HCT116 (cell line): ENCODE results near the gene HDAC11. TPM values are rescaled to one million over a fixed set of nuclear protein-coding genes. Genes with fewer than 3 reads are reported as not detected.
A peak's percentile ranks its signal among the peaks of the same experiment; 100 is the strongest.

Experiments
- ATAC-seq: fragments of 200-7000 bp; cut with Tn5 transposase; 2 replicates; pipeline ENCODE4 v1.9.1; 2020; ENCODE audit warnings: mild to moderate bottlenecking, moderate library complexity
- BruUV-seq: library from RNA; stranded (reverse); fragments of 400-500 nt; replicated peaks from 2 replicates; lab custom pipeline; 2021; lab: Mats Ljungman, UMichigan
- CTCF ChIA-PET: fragments of 300-600 bp; sonication (Branson Sonifier 250); formaldehyde crosslinking; loops from one replicate; lab custom pipeline; 2021; ENCODE audit warnings: antibody characterized with exemption; lab: Charles Lee
- POLR2A ChIA-PET: fragments of 300-600, 350-600 bp; sonication (Branson Sonifier 250); formaldehyde crosslinking; loops from one replicate; lab custom pipeline; 2021; ENCODE audit warnings: antibody characterized with exemption; lab: Charles Lee
- RAD21 ChIA-PET, 2 experiments: fragments of 300-600 bp; sonication (Branson Sonifier 250); formaldehyde crosslinking; loops; one replicate each; lab custom pipeline; 2023; ENCODE audit warnings: low total read pairs in 2 of 2; ENCODE audit not compliant: uncharacterized antibody in 2 of 2, unreplicated experiment in 2 of 2, low non-redundant PET in 1 of 2; lab: Charles Lee
- DNase-seq: peaks from one replicate; pipeline ENCODE4 v3.0.0-alpha.2; 2010; ENCODE audit warnings: low read depth, low spot score
- H2AFZ ChIP-seq: fragments of 200-600 bp; shearing (Covaris generic), sonication (generic); 2 replicates; pipeline ENCODE4 v1.6.1; 2017; ENCODE audit warnings: low read depth, mixed run types, mixed read lengths, antibody characterized with exemption, low read length; ENCODE audit not compliant: poor library complexity, severe bottlenecking
- H3K27ac ChIP-seq: 2 replicates; pipeline ENCODE4 v1.5.1; 2012; ENCODE audit warnings: low read depth, low read length
- H3K27me3 ChIP-seq: fragments of 200-600 bp; sonication (generic); 2 replicates; pipeline ENCODE4 v1.6.1; 2016; ENCODE audit warnings: mixed run types, low read length, mixed read lengths; ENCODE audit not compliant: insufficient read depth
- H3K36me3 ChIP-seq, 2 experiments: fragments of 200-500 bp in 1 of 2; fragments of 200-600 bp in 1 of 2; sonication (Bioruptor generic) in 1 of 2; sonication (generic) in 1 of 2; 2 replicates each; pipeline versions ENCODE4 v1.5.1 to v1.6.1; 2014 to 2016; ENCODE audit warnings: low read length in 2 of 2, inconsistent platforms in 1 of 2, mixed read lengths in 1 of 2, mixed run types in 1 of 2; ENCODE audit not compliant: insufficient read depth in 2 of 2, control insufficient read depth in 1 of 2
- H3K4me1 ChIP-seq, 2 experiments: fragments of 200-600 bp in 1 of 2; sonication (generic) in 1 of 2; 2 replicates each; pipeline versions ENCODE4 v1.5.1 to v1.6.1; 2012 to 2017; ENCODE audit warnings: low read length in 2 of 2, inconsistent platforms in 1 of 2, mild to moderate bottlenecking in 1 of 2, mixed read lengths in 1 of 2, mixed run types in 1 of 2, moderate library complexity in 1 of 2; ENCODE audit not compliant: insufficient read depth in 2 of 2, control insufficient read depth in 1 of 2
- H3K4me2 ChIP-seq: fragments of 200-600 bp; sonication (generic); 2 replicates; pipeline ENCODE4 v1.6.1; 2017; ENCODE audit warnings: mixed run types, low read length, mixed read lengths
- H3K4me3 ChIP-seq, 2 experiments: fragments of 200-600 bp in 1 of 2; sonication (generic) in 1 of 2; replicated peaks in 1 of 2; 2 replicates each; pipeline ENCODE4 v1.5.1; 2011 to 2016; ENCODE audit warnings: low read length in 2 of 2, control low read depth in 1 of 2, low read depth in 1 of 2, mild to moderate bottlenecking in 1 of 2, mixed read lengths in 1 of 2, mixed run types in 1 of 2
- H3K79me2 ChIP-seq: fragments of 200-600 bp; sonication (generic); 2 replicates; pipeline ENCODE4 v1.6.1; 2017; ENCODE audit warnings: mild to moderate bottlenecking, mixed run types, low read length, moderate library complexity, mixed read lengths; ENCODE audit not compliant: insufficient read depth
- H3K9ac ChIP-seq: fragments of 200-600 bp; sonication (generic); 2 replicates; pipeline ENCODE4 v1.6.1; 2016; ENCODE audit warnings: low read length, mixed read lengths
- H3K9me2 ChIP-seq: fragments of 200-600 bp; sonication (generic), shearing (Covaris generic); 2 replicates; pipeline ENCODE4 v1.6.1; 2017; ENCODE audit warnings: mixed run types, mild to moderate bottlenecking, moderate library complexity; ENCODE audit not compliant: insufficient read depth
- H3K9me3 ChIP-seq, 2 experiments: fragments of 200-500 bp in 1 of 2; fragments of 200-600 bp in 1 of 2; sonication (Bioruptor generic) in 1 of 2; sonication (generic) in 1 of 2; 2 replicates each; pipeline ENCODE4 v1.6.1; 2014 to 2017; ENCODE audit warnings: low read length in 2 of 2, mixed read lengths in 2 of 2, inconsistent platforms in 1 of 2, low read depth in 1 of 2, mild to moderate bottlenecking in 1 of 2, mixed run types in 1 of 2, moderate library complexity in 1 of 2; ENCODE audit not compliant: control insufficient read depth in 1 of 2, insufficient read depth in 1 of 2
- H4K20me1 ChIP-seq: fragments of 200-600 bp; sonication (generic), shearing (Covaris generic); 2 replicates; pipeline ENCODE4 v1.6.1; 2017; ENCODE audit warnings: mixed run types, mild to moderate bottlenecking, moderate library complexity; ENCODE audit not compliant: insufficient read depth
- ATF3 ChIP-seq: IDR thresholded peaks from 2 replicates; pipeline ENCODE4 v1.6.1; 2012
- CBX3 ChIP-seq: IDR thresholded peaks from 2 replicates; pipeline ENCODE4 v1.6.1; 2012; ENCODE audit warnings: low read depth
- CTCF ChIP-seq, 3 experiments: fragments of 200-600 bp in 1 of 3; sonication (generic) in 1 of 3; IDR thresholded peaks in 2 of 3; conservative IDR thresholded peaks in 1 of 3; 2 replicates each; pipeline ENCODE4 v1.5.1; 2012 to 2017; ENCODE audit warnings: low read depth in 2 of 3, low read length in 2 of 3, antibody characterized with exemption in 1 of 3, borderline replicate concordance in 1 of 3, control low read depth in 1 of 3, mild to moderate bottlenecking in 1 of 3, mixed read lengths in 1 of 3, mixed run types in 1 of 3, moderate library complexity in 1 of 3; ENCODE audit not compliant: insufficient read depth in 1 of 3
- JUND ChIP-seq: IDR thresholded peaks from 2 replicates; pipeline ENCODE4 v1.6.1; 2012
- RAD21 ChIP-seq: IDR thresholded peaks from 2 replicates; pipeline ENCODE4 v1.6.1; 2012; ENCODE audit warnings: low read depth, mild to moderate bottlenecking
- SP1 ChIP-seq: IDR thresholded peaks from 2 replicates; pipeline ENCODE4 v1.6.1; 2012; ENCODE audit warnings: low read depth
- TCF7L2 ChIP-seq: IDR thresholded peaks from 2 replicates; pipeline ENCODE4 v1.7.0; 2011; ENCODE audit warnings: borderline replicate concordance, inconsistent platforms; ENCODE audit not compliant: insufficient read depth, insufficient read length; ENCODE audit errors: extremely low read depth
- YY1 ChIP-seq: IDR thresholded peaks from 2 replicates; pipeline ENCODE4 v1.6.1; 2011; ENCODE audit warnings: low read length, low read depth, moderate library complexity, mild to moderate bottlenecking; ENCODE audit not compliant: insufficient replicate concordance; ENCODE audit errors: extremely low read depth
- ZBTB33 ChIP-seq: IDR thresholded peaks from 2 replicates; pipeline ENCODE4 v1.6.1; 2011; ENCODE audit warnings: mild to moderate bottlenecking, low read length, moderate library complexity; ENCODE audit not compliant: insufficient replicate concordance; ENCODE audit errors: extremely low read depth
- ZFX ChIP-seq: fragments of 450-650 bp; IDR thresholded peaks from 2 replicates; pipeline ENCODE4 v1.6.1; 2017
- intact Hi-C: fragments of 100-400 bp; cut with micrococcal nuclease; formaldehyde crosslinking; loops from 2 replicates; pipeline ENCODE4 v1.10.0; 2022
- total RNA-seq: library from RNA; stranded (reverse); gene quantifications from one replicate; pipeline ENCODE4 v1.2.1, GENCODE V29; 2021; ENCODE audit not compliant: unreplicated experiment

Gene HDAC11
- total RNA-seq, 1 experiment from 2014 or later, result 16.1 TPM

- DNase-seq (peak; percentile 31), ATAC-seq (peak; percentile 64)
- Histone ChIP-seq H3K27ac (peak overlapping the region; percentile 19; the same call in 1 of the 2 replicates), H4K20me1 (no peaks in the 10 kb centered on the region), H3K79me2 (no peaks in the 10 kb centered on the region), H3K4me2 (peak overlapping the region; percentile 76), H2AFZ (peak overlapping the region; percentile 95), H3K4me3 (peak overlapping the region in 1 of 2 experiments; percentile 42; a peak in 1 of 4 replicates), H3K36me3 (no peaks in the 10 kb centered on the region), H3K4me1 (peaks cover 3 to 21% of the 10 kb centered on the region in 2 experiments; a peak in 2 of 4 replicates), H3K27me3 (no peaks in the 10 kb centered on the region), H3K9ac (0 out of 2 replicates have a peak overlapping the region, but pooled peaks have one; percentile 14), H3K9me3 (no peaks in the 10 kb centered on the region), H3K9me2 (no peaks in the 10 kb centered on the region)
- TF ChIP-seq CTCF (IDR thresholded peaks at IDR 0.05 in 2 of 3, conservative IDR thresholded peaks at IDR 0.05 in 1 of 3; ENCODE audit: borderline replicate concordance in 1 of 3, insufficient read depth in 1 of 3, low read depth in 2 of 3, low read length in 2 of 3), result peak; percentile 55 to 80 (median 69); a peak in 5 of 6 replicates
- TF ChIP-seq RAD21, result peak; percentile 87
- TF ChIP-seq TCF7L2, result no peak
- POLR2A ChIA-PET, result no interaction called here
- intact Hi-C loops, result loop anchor here (1.0 to 5.0 kb wide), 2 partner anchors 150 to 360 kb away; no protein-coding TSS in a partner anchor
- CTCF ChIA-PET, result interaction anchor here (0.7 to 4.1 kb wide), 12 partner anchors 10 to 453 kb away, joined by 3 to 34 read pairs (median 4); partner anchors contain the start of gene HDAC11
- BruUV-seq, result no TSS peak
- RAD21 ChIA-PET, result interaction anchor here (0.6 to 2.6 kb wide), 7 partner anchors 9 to 361 kb away, joined by 3 to 10 read pairs (median 5); partner anchors contain the start of gene HDAC11 (in 1 of the 2)
Observed at GRCh38 chr3:13452490-13453335, 27.4 kb upstream of the HDAC11 start.

- H3K4me1 ChIP-seq, result peaks cover 3 to 21% of the 10 kb centered on the region in 2 experiments; a peak in 2 of 4 replicates
- POLR2A ChIA-PET, result no interaction called here
- H2AFZ ChIP-seq, result no peak overlapping the region
- H3K27ac ChIP-seq, result no peak overlapping the region
- no peak overlapping the region for H3K4me3 ChIP-seq
- DNase-seq (no peak), ATAC-seq (no peak)
- H3K9me3 ChIP-seq, result no peaks in the 10 kb centered on the region
- H3K27me3 ChIP-seq, result no peaks in the 10 kb centered on the region
- no peaks in the 10 kb centered on the region for H3K79me2 ChIP-seq
- RAD21 ChIA-PET, result no interaction called here
- no peaks in the 10 kb centered on the region for H3K9me2 ChIP-seq
- H3K36me3 ChIP-seq, result no peaks in the 10 kb centered on the region
- intact Hi-C loops, result no loop called here
- H3K4me2 ChIP-seq, result no peak overlapping the region
- H4K20me1 ChIP-seq, result no peaks in the 10 kb centered on the region
- no peak overlapping the region for H3K9ac ChIP-seq
- CTCF ChIA-PET, result no interaction called here
- BruUV-seq, result no TSS peak
- no peak for TF ChIP-seq YY1
- no peak for TF ChIP-seq ZFX
- no peak for TF ChIP-seq JUND
- no peak for TF ChIP-seq ATF3
- TF ChIP-seq CBX3, result no peak
- TF ChIP-seq ZBTB33, result no peak
- no peak for TF ChIP-seq SP1
Observed at GRCh38 chr3:13455644-13456043, 24.5 kb upstream of the HDAC11 start.
